ENCODE measurements around the gene OR8D2.
"Not testable (repeated sequence)": the region's sequence is repeated elsewhere in the genome, so short reads cannot be mapped to it uniquely, and the experiment has no call there.

OR8D2 gene

GRCh38 chr11:124285610-124286344 is 34.2 kb downstream of the OR8D2 start:
- DNase-seq = no peak

GRCh38 chr11:124278261-124278660 is 41.7 kb downstream of the OR8D2 start:
- no peak for DNase-seq

DNA sequence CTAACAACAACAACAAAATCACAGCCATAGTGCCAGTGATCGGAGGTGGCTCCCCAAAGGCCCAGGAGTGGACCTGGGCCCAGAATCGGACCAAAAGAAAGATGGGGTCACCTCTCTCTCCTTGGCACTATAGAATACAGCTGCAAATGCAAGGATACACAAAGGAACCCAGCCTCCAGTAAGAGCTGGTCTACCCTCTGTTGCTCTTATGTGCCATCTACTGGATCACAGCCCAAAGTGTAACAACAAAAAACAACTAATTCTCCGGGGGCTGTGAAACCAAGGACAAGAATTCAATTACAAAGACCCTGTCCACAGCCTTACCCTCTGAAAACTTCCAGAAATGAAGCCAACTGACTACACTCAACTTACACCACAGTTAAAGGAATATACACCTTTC is 42.2 kb downstream of the OR8D2 start:
- DNase-seq = no peak

- DNase-seq = no peak
These were observed 42.8 kb downstream of the OR8D2 start for GRCh38 chr11:124277207-124277606.

GRCh38 chr11:124276081-124276480 is 43.9 kb downstream of the OR8D2 start:
- no peak for DNase-seq

GRCh38 chr11:124274000-124274399 is 46.0 kb downstream of the OR8D2 start:
- no peak for DNase-seq

DNA sequence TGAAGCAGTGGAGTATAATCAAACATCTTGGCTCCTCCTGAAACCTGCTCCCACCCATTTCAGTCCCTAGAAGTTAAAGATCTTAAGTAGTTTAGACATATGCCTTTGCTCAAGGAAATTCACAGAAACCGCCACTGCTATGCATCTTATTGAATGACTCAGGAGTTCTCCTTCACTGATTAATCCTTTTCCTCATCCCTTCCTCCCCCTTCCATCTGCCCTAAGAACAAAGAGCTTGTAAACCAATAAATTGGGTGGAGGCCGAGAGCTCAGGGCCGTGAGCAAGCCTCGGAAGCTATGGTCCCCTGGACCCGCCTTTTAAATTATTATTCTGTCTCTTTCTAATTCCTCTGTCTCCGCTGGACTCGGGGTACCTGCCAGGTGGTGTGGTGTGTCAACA is 49.1 kb downstream of the OR8D2 start:
- DNase-seq = not testable (repeated sequence)
